DMS53 treated with DMSO at 0.1 percent for 48 hours (cell line): ENCODE measurements around the gene P3H2.
"Not testable (repeated sequence)": the region's sequence is repeated elsewhere in the genome, so short reads cannot be mapped to it uniquely, and the experiment has no call there.

Experiments used
- DNase-seq: peaks from one replicate; lab custom pipeline; 2025; ENCODE audit not compliant: unreplicated experiment; lab: John Stamatoyannopoulos, UW

P3H2 gene, protein sequence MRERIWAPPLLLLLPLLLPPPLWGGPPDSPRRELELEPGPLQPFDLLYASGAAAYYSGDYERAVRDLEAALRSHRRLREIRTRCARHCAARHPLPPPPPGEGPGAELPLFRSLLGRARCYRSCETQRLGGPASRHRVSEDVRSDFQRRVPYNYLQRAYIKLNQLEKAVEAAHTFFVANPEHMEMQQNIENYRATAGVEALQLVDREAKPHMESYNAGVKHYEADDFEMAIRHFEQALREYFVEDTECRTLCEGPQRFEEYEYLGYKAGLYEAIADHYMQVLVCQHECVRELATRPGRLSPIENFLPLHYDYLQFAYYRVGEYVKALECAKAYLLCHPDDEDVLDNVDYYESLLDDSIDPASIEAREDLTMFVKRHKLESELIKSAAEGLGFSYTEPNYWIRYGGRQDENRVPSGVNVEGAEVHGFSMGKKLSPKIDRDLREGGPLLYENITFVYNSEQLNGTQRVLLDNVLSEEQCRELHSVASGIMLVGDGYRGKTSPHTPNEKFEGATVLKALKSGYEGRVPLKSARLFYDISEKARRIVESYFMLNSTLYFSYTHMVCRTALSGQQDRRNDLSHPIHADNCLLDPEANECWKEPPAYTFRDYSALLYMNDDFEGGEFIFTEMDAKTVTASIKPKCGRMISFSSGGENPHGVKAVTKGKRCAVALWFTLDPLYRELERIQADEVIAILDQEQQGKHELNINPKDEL

DNA sequence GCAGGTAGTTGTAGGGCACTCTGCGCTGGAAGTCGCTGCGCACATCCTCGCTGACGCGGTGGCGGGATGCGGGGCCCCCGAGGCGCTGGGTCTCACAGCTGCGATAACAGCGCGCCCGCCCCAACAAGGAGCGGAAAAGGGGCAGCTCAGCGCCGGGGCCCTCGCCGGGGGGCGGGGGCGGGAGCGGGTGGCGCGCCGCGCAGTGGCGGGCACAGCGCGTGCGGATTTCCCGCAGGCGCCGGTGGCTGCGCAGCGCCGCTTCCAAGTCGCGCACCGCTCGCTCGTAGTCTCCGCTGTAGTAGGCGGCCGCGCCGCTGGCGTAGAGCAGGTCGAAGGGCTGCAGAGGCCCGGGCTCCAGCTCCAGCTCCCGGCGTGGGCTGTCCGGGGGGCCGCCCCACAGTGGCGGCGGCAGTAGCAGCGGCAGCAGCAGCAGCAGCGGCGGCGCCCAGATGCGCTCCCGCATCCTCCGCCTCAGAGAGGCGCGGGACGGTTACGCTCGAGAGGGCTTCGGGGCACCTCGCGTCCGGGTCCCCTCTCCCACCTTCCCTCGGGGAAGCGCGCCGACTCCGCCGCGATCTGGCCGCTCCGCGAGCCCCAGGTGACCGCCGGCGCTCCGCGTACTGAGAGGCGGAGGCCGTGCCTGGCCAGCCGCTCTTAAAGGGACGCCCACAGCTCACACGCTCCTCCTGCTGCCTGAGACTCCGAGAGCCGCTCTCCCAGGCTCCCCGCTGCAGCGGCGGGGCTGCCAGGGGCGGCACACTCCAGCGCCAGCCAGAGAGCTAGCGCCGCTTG is at the start of gene P3H2:
P3H2 (minus strand) TSS at position 629 of the 792 bp plus-strand sequence; CDS start at position 463, 166 bp downstream.
- peak; percentile 60 for DNase-seq

DNA sequence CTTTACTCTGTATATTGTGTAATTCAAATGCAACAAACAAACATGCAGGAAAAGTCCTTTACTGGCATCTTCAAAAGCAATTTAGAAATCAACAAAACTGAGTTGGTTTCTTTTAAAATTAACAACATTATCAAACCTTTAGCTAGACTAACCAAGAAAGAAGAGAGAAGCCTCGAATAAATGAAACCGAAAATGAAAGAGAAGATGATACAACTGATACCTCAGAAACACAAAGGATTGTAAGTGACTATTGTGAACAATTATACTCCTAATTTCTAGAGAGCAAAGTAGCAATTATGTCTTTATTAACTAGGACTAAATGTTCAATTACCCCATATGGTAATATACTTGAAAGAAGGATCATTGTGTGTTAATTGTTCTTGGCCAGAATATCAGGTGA is 49.2 kb upstream of the P3H2 start:
- DNase-seq: no peak

DNA sequence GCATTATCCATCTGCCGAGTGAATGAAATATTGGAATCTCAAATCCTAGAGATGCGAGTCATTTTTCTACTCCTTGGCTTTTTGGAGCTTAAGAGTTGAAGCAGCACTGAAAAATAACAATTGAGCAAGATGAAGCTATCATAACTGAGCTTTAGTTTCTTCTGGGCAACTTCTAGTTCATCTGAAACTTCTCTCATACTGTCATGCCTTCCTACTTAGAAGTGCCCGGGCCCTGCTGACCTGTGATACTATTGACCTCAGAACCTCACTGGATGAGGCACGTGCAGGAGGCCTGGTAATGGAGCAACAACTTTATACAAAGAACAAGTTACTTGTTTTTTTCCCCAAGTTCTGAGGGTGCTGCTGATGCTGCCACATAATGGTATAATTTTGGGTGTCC is 48.5 kb upstream of the P3H2 start:
- DNase-seq: no peak

GRCh38 chr3:190167936-190168680 is 47.4 kb upstream of the P3H2 start:
- no peak for DNase-seq

GRCh38 chr3:190166948-190167347 is 46.3 kb upstream of the P3H2 start:
- DNase-seq: no peak

GRCh38 chr3:190165253-190165652 is 44.6 kb upstream of the P3H2 start:
- no peak for DNase-seq

DNA sequence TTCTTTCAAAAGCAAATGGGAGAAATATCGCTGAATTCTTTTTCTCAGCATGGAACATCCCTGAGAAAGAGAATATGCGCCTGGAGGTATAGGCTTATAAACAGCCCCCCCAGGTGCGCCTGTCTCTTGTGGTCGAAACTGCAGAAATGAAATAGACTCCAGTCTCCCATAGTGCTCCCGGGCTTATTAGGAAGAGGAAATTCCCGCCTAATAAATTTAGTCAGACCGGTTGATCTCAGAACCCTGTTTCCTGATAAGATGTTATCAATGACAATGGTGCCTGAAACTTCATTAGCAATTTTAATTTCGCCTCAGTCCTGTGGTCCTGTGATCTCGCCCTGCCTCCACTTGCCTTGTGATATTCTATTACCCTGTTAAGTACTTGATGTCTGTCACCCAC is 41.3 kb upstream of the P3H2 start:
- not testable (repeated sequence) for DNase-seq

- DNase-seq: no peak
Measured at GRCh38 chr3:190159902-190160435, 39.3 kb upstream of the P3H2 start.

GRCh38 chr3:190158261-190158660 is 37.6 kb upstream of the P3H2 start:
- no peak for DNase-seq

- no peak for DNase-seq
Measured at GRCh38 chr3:190155752-190156151, 35.1 kb upstream of the P3H2 start.

DNA sequence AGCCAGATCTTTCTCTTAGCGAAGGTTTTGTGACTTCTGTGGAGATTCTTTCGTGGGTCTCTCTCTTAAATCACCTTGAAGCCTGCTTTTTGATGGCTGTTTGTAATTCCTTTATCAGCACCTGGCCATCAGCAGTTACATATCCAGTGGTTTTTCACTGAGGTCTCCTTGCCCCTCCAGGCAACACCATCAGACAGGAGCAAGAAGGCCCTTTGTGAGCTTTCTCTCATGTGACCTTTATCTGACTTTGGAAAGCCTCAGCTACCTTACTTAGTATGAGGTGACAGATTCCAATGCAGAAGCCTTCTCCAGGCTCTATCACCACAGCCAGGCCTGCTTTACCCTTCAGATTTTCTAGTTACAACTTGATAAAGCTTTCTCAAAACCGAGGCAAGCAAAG is 30.0 kb upstream of the P3H2 start:
- no peak for DNase-seq

- not testable (repeated sequence) for DNase-seq
Measured at GRCh38 chr3:190149830-190150619, 29.3 kb upstream of the P3H2 start.

DNA sequence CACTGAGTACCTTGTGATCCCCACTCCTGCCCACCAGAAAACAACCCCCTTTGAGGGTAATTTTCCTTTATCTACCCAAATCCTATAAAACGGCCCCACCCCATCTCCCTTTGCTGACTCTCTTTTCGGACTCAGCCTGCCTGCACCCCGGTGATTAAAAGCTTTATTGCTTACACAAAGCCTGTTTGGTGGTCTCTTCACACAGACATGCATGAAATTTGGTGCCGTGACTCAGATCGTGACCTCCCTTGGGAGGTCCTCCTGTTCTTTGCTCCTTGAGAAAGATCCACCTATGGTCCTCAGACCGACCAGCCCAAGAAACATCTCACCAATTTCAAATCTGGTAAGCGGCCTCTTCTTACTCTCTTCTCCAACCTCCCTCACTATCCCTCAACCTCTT is 24.1 kb upstream of the P3H2 start:
- DNase-seq: not testable (repeated sequence)

DNA sequence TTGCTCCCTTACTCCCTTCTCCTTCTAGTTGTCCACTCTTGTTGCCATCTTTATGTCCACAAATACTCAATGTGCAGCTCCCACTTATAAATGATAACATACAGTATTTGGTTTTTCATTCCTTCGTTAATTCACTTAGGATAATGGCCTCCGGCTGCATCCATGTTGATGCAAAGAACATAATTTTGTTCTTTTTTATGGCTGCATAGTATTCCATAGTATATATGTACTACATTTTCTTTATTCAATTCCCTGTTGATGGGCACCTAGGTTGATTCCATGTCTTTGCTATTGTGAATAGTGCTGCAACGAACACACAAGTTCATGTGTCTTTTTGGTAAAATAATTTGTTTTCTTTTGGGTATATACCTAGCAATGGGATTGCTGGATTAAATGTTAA is 21.3 kb upstream of the P3H2 start:
- DNase-seq: no peak

DNA sequence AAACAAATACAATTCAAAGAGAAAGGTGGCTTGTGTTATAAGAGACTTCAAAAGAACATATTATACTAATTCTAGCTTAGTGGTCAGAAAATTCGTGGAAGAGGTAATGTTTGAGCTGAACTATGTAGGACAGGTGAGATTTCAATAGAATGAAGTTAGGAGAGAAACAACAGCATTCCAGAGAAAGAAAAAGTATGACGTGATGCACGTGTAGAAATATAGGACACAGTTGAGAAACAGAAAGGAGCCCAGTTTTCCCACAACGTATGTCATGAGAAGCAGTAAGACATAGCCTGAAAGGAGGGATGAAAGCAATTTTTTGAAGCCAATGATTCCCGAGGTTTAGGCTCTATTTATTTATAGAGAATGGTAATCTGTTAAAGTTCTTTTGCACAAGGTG is 18.7 kb upstream of the P3H2 start:
- no peak for DNase-seq

GRCh38 chr3:190132371-190132770 is 11.7 kb upstream of the P3H2 start:
- no peak for DNase-seq

DNA sequence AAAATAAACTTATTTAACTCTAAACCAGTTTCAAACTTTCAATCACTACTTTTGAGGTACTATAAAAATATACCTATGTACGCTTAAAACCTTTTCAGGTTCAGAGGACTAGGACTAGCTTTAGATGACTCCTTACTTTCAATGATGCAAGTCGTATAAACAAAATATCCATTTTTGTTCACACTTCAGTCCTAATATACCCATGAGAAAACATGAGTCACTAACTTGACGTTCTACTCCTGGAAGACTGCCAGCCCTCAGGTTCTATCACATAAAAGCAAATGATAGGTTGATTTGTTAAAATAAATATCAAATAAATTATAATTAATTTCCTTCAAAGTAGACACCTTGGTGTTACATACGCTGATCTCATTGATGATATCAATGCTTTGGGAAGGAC is 10.6 kb upstream of the P3H2 start:
- peak; percentile 34 for DNase-seq

DNA sequence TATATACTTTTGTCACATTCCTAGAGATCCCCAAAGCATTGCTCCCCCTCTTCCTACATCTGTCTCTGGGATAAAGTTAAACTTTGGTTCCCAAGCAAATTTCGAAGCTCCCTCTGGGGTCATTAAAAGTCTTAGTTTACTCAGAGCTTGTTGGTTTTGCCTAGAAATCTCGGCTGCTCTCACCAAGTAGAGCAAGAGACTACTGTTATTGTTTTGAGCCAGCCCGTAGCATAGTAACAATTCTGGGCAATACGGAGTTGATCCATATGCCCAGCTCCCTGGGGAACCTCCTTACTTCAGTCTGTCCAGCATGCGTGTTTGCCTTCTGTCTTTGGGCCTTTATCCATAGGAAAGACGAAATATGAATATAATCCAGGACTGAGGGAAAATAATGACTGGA is 10.0 kb upstream of the P3H2 start:
- no peak for DNase-seq

- DNase-seq: no peak
Measured at GRCh38 chr3:190130037-190130436, 9.3 kb upstream of the P3H2 start.

DNA sequence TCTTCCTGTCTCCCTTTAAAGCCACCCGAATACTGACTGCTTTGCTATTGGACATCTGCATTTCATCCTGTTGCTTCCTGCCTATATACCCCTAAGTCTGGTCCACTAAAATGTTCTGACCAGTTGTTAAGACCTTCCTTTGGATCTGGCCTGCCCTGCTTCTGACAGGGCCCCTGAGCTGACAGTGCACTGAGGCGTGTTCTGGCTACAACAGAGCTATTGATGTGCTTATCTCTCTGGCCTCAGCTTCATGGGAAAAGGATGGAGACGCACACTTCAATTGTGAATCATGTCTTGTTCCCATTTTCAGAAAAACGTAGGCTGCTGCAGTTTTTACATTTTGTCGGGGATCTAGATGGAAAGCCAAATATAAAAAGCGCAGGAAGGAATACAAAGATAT is 7.1 kb upstream of the P3H2 start:
- no peak for DNase-seq
